HEK293 (cell line): ENCODE measurements around the gene FBXO42.

ENCODE experiments used
- CTCF ChIA-PET: fragments of 350-600 bp; formaldehyde crosslinking; extraction: SDS; loops from one replicate; lab custom pipeline; 2021; ENCODE audit warnings: antibody characterized with exemption; lab: Yijun Ruan, JAX
- POLR2A ChIA-PET: fragments of 300-600 bp; formaldehyde crosslinking; extraction: SDS; loops from one replicate; lab custom pipeline; 2020; ENCODE audit warnings: antibody characterized with exemption, inconsistent platforms; lab: Yijun Ruan, JAX
- H3K27ac ChIP-seq: fragments of 200-500 bp; sonication (Bioruptor generic); 2 replicates; pipeline ENCODE4 v1.5.1; 2014; ENCODE audit warnings: low read depth, low read length, control low read depth, inconsistent platforms; ENCODE audit errors: extremely low read depth
- H3K36me3 ChIP-seq, 2 experiments: fragments of 200-500 bp in 1 of 2; sonication (Bioruptor generic) in 1 of 2; 1 replicate in 1 of 2; 2 replicates in 1 of 2; pipeline ENCODE4 v1.5.1; 2014 to 2017; ENCODE audit warnings: inconsistent platforms in 2 of 2, low read length in 2 of 2; ENCODE audit not compliant: control insufficient read depth in 2 of 2, insufficient read depth in 1 of 2
- H3K4me1 ChIP-seq: fragments of 200-500 bp; sonication (Bioruptor generic); 2 replicates; pipeline ENCODE4 v1.5.1; 2014; ENCODE audit warnings: mild to moderate bottlenecking, low read length, inconsistent platforms; ENCODE audit not compliant: control insufficient read depth, insufficient read depth
- H3K4me3 ChIP-seq: 2 replicates; pipeline ENCODE4 v1.5.1; 2011; ENCODE audit warnings: low read depth, mild to moderate bottlenecking, control low read depth, low read length, moderate library complexity
- H3K9me3 ChIP-seq: fragments of 200-500 bp; sonication (Bioruptor generic); 2 replicates; pipeline ENCODE4 v1.5.1; 2014; ENCODE audit warnings: low read depth, low read length, inconsistent platforms; ENCODE audit not compliant: control insufficient read depth, insufficient read depth
- KLF17 ChIP-seq: fragments of 450-650 bp; formaldehyde crosslinking; IDR thresholded peaks from 2 replicates; pipeline ENCODE4 v1.5.1; 2016; ENCODE audit warnings: missing biosample characterization, missing genetic modification characterization
- PRDM10 ChIP-seq: fragments of 450-650 bp; formaldehyde crosslinking; IDR thresholded peaks from 2 replicates; pipeline ENCODE4 v1.5.1; 2016; ENCODE audit warnings: missing biosample characterization, missing genetic modification characterization
- PRDM6 ChIP-seq: fragments of 450-650 bp; formaldehyde crosslinking; IDR thresholded peaks from 2 replicates; pipeline ENCODE4 v1.5.1; 2017; ENCODE audit warnings: missing biosample characterization, missing genetic modification characterization
- SP7 ChIP-seq: fragments of 450-650 bp; formaldehyde crosslinking; IDR thresholded peaks from 2 replicates; pipeline ENCODE4 v1.5.1; 2016; ENCODE audit warnings: missing biosample characterization, missing genetic modification characterization
- ZBTB17 ChIP-seq: fragments of 450-650 bp; formaldehyde crosslinking; IDR thresholded peaks from 2 replicates; pipeline ENCODE4 v1.5.1; 2016; ENCODE audit warnings: missing biosample characterization, missing genetic modification characterization
- ZBTB26 ChIP-seq: fragments of 450-650 bp; formaldehyde crosslinking; optimal IDR thresholded peaks from 2 replicates; pipeline ENCODE3; 2016; ENCODE audit warnings: missing biosample characterization, mild to moderate bottlenecking, missing genetic modification characterization
- ZBTB7A ChIP-seq: fragments of 450-650 bp; formaldehyde crosslinking; IDR thresholded peaks from 2 replicates; pipeline ENCODE4 v1.5.1; 2016; ENCODE audit warnings: low read depth, missing biosample characterization, missing genetic modification characterization
- ZEB2 ChIP-seq: fragments of 450-650 bp; formaldehyde crosslinking; IDR thresholded peaks from 2 replicates; pipeline ENCODE4 v1.5.1; 2016; ENCODE audit warnings: missing biosample characterization, missing genetic modification characterization
- ZNF23 ChIP-seq: fragments of 450-650 bp; formaldehyde crosslinking; IDR thresholded peaks from 2 replicates; pipeline ENCODE4 v1.5.1; 2016; ENCODE audit warnings: missing biosample characterization, missing genetic modification characterization, borderline replicate concordance
- ZNF530 ChIP-seq: fragments of 450-650 bp; formaldehyde crosslinking; IDR thresholded peaks from 2 replicates; pipeline ENCODE4 v1.5.1; 2016; ENCODE audit warnings: low read depth, missing biosample characterization, missing genetic modification characterization
- ZNF624 ChIP-seq: fragments of 450-650 bp; formaldehyde crosslinking; IDR thresholded peaks from 2 replicates; pipeline ENCODE4 v1.5.1; 2017; ENCODE audit warnings: missing biosample characterization, missing genetic modification characterization
- ZNF843 ChIP-seq: fragments of 450-650 bp; formaldehyde crosslinking; IDR thresholded peaks from 2 replicates; pipeline ENCODE4 v1.5.1; 2016; ENCODE audit warnings: missing biosample characterization, missing genetic modification characterization
- TF ChIP-seq, protein P1 (sequence below): fragments of 450-650 bp; formaldehyde crosslinking; IDR thresholded peaks from 2 replicates; pipeline ENCODE4 v1.5.1; 2016; ENCODE audit warnings: missing biosample characterization, missing genetic modification characterization

Gene FBXO42

GRCh38 chr1:16386454-16387113, 34.3 kb upstream of the FBXO42 start:
- no peak overlapping the region; the same call in 1 of the 2 replicates for H3K27ac ChIP-seq
- POLR2A ChIA-PET: interaction anchor here (1.5 kb wide), 1 partner anchor 11 kb away, joined by 3 read pairs; no protein-coding TSS in a partner anchor
- H3K36me3 ChIP-seq: peaks cover 0 to 12% of the 10 kb centered on the region in 2 experiments; a peak in 2 of 3 replicates
- TF ChIP-seq PRDM10 (tag by site-specific recombination) (peak; percentile 91), KLF17 (tag by site-specific recombination) (no peak), ZBTB17 (tag by site-specific recombination) (peak; percentile 42)
- TF ChIP-seq, all 188 proteins: peak for 2
- H3K4me1 ChIP-seq: 0 out of 2 replicates have a peak, but pooled peaks cover 2% of the 10 kb centered on the region
- CTCF ChIA-PET: interaction anchor here (1.0 kb wide), 1 partner anchor 11 kb away, joined by 3 read pairs; no protein-coding TSS in a partner anchor
- no peaks in the 10 kb centered on the region for H3K9me3 ChIP-seq
- no peak overlapping the region for H3K4me3 ChIP-seq

GRCh38 chr1:16385659-16386453, 33.6 kb upstream of the FBXO42 start:
- Histone ChIP-seq H3K9me3 (no peaks in the 10 kb centered on the region), H3K27ac (no peak overlapping the region; the same call in 1 of the 2 replicates), H3K36me3 (peaks cover 0 to 12% of the 10 kb centered on the region in 2 experiments; a peak in 2 of 3 replicates), H3K4me3 (no peak overlapping the region), H3K4me1 (0 out of 2 replicates have a peak, but pooled peaks cover 2% of the 10 kb centered on the region)
- ChIA-PET CTCF (interaction anchor here (1.0 kb wide), 1 partner anchor 10 kb away, joined by 3 read pairs; no protein-coding TSS in a partner anchor), POLR2A (interaction anchor here (1.5 kb wide), 1 partner anchor 11 kb away, joined by 3 read pairs; no protein-coding TSS in a partner anchor)
- no peak for TF ChIP-seq SP7 (tag by site-specific recombination)
- TF ChIP-seq ZBTB7A (tag by site-specific recombination): no peak
- TF ChIP-seq, protein P1, sequence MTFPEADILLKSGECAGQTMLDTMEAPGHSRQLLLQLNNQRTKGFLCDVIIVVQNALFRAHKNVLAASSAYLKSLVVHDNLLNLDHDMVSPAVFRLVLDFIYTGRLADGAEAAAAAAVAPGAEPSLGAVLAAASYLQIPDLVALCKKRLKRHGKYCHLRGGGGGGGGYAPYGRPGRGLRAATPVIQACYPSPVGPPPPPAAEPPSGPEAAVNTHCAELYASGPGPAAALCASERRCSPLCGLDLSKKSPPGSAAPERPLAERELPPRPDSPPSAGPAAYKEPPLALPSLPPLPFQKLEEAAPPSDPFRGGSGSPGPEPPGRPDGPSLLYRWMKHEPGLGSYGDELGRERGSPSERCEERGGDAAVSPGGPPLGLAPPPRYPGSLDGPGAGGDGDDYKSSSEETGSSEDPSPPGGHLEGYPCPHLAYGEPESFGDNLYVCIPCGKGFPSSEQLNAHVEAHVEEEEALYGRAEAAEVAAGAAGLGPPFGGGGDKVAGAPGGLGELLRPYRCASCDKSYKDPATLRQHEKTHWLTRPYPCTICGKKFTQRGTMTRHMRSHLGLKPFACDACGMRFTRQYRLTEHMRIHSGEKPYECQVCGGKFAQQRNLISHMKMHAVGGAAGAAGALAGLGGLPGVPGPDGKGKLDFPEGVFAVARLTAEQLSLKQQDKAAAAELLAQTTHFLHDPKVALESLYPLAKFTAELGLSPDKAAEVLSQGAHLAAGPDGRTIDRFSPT (tag by site-specific recombination): no peak
- TF ChIP-seq PRDM6: no peak
- TF ChIP-seq ZNF843 (tag by site-specific recombination): no peak
- no peak for TF ChIP-seq ZNF530 (tag by site-specific recombination)
- TF ChIP-seq ZNF23 (tag by site-specific recombination): no peak
- no peak for TF ChIP-seq ZEB2 (tag by site-specific recombination)
- TF ChIP-seq ZBTB26 (tag by site-specific recombination): no peak
- TF ChIP-seq KLF17 (tag by site-specific recombination): no peak
- no peak for TF ChIP-seq ZNF624 (tag by site-specific recombination)
- no peak for TF ChIP-seq PRDM10 (tag by site-specific recombination)
